NCI-H82 treated with DMSO at 0.1 percent for 48 hours (cell line): ENCODE measurements around the gene AP1M2.
"Not testable (repeated sequence)": the region's sequence is repeated elsewhere in the genome, so short reads cannot be mapped to it uniquely, and the experiment has no call there.

Experiments
- DNase-seq: peaks from one replicate; lab custom pipeline; 2025; ENCODE audit not compliant: unreplicated experiment; lab: John Stamatoyannopoulos, UW

Gene AP1M2

DNA sequence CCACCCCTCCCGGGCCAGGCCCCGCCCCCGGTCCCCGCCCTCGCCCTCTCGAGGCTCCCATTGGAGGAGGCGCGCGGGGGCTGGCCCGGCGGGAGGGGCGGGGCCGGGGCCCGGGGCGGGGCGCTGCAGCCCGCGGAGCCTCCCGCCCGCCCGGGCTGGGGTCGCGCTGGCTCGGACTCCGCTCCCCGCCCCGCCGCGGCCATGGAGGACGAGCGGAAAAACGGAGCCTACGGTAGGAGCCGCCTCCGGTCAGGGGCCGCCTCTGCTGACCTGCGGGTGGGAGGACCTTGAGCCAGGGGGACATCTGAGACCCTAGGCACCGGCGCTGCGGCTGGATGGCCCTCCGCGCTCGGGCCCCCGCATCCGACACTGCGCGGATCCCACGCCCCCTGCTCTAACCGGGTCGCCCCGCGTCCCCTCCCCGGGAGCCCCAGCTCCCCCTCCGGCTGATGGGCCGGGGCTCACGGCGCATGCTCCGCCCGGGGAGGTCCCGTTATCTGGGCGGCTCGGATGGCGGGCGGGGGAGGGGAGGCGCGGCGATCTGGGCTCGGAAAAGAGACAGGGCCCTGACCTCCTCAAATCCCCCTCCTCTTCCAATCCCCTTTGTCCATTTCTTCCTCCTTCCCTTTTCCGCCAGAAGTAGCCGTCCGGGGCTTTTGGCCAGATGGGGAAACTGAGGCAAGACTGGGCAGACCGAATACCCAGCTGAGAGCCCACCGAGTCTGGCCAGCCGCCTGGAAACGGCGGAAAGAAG lies 15.4 kb upstream of the AP1M2 start:
- DNase-seq: peak; percentile 12

DNA sequence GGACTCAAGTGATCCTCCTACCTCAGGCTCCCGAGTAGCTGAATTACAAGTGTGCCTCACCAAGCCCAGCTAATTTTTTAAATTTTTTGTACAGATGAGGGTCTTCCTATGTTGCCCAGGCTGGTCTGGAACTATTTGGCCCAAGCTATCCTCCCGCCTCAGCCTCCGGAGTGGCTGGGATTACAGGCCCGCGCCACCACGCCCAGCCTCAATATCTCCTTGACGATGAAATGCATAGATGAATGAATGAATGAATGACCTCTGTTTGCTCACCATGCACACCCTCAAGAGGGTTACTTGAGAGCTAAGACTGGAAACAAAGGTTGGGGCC lies 14.9 kb upstream of the AP1M2 start:
- DNase-seq: no peak

DNA sequence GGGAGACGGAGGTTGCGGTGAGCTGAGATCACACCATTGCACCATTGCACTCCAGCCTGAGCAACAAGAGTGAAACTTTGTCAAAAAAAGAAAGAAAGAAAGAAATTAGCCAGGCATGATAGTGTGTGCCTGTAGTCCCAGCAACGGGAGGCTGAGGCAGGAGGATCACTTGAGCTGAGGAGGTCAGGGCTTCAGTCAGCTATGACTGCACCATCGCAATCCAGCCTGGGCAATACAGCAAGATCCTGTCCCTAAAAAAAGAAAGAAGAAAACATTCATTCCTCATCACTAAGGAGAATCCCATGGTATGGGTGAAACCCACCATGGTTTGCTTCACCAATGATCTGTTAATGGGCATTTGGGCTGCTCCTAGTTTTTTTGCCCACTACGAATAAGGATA lies 13.0 kb upstream of the AP1M2 start:
- DNase-seq: no peak

DNA sequence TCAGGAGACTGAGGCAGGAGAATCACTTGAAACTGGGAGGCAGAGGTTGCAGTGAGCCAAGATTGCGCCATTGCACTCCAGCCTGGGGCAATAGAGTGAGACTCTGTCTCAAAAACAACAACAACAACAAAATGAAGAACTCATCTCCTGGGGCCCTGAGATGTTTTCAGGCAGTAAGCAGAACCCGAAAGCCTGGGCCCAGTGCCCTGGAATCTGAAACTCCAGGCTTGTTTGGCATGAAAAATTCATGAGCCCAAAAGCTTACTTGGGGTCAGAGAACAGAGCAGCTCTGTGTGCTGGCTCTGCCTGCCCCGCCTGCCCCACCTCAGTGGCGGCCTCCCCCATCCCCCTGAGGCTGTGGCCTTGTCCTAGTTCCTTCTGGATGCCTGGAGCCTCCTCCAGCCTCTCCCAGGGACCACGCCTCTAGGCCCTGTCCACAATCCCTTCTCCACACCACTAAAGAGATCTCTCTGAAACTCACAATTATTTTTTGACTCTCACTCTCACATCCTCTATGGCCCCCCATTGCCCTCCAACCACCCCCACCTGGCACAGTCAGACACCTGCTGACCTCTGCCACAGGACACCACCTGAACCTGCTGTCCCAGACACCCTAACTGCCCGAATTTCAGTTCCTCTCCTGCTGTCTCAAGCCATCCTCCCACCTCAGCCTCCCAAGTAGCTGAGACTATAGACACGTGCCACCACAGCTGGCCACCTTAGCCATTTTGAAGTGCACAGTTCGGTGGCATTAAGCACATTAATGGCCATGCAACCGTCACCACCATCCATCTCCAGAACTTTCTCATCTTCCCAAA lies 6.9 kb upstream of the AP1M2 start:
- no peak for DNase-seq

DNA sequence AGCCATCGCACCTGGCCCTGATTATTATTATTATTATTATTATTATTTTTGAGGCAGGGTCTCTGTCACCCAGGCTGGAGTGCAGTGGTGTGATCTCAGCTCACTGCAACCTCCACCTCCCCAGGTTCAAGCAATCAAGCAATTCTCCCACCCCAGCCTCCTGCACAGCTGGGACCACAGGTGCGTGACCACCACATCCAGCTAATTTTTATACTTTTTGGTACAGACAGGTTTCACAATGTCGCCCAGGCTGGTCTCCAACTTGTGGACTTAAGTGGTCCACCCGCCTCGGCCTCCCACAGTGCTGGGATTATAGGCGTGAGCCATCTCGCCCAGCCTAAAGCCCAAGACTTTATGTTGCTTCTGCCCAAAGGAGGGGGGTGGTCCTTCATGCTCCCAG lies 6.0 kb upstream of the AP1M2 start:
- DNase-seq: no peak

DNA sequence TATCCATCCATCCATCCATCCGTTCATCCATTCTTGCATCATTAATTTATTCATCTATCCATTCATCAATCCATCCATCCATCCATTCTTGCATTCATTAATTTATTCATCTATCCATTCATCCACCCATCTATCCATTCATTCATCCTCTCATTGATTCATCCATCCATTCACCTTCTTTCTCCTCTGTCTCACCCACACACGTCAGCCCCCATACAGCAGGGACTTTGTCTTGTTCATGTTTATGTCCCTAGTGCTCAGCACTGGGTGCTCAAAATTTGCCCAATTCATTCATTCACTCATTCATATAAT lies 683 bp upstream of the AP1M2 start:
- DNase-seq: no peak

DNA sequence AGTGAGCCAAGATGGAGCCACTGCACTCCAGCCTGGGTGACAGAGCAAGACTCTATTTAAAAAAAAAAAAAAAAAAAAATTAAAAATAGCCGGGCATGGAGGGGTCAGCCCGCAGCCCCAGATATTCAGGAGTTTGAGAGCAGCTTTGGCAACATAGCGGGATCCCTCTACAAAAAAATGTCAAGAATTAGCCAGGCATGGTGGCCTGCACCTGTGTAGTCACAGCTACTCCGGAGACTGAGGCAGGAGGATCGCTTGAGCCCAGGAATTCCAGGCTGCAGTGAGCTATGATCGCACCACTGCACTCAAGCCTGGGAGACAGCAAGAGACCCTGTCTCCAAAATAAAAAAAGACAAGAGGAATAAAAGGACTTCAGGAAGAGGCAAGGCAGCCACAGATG lies 716 bp downstream of the AP1M2 start:
- no peak for DNase-seq

DNA sequence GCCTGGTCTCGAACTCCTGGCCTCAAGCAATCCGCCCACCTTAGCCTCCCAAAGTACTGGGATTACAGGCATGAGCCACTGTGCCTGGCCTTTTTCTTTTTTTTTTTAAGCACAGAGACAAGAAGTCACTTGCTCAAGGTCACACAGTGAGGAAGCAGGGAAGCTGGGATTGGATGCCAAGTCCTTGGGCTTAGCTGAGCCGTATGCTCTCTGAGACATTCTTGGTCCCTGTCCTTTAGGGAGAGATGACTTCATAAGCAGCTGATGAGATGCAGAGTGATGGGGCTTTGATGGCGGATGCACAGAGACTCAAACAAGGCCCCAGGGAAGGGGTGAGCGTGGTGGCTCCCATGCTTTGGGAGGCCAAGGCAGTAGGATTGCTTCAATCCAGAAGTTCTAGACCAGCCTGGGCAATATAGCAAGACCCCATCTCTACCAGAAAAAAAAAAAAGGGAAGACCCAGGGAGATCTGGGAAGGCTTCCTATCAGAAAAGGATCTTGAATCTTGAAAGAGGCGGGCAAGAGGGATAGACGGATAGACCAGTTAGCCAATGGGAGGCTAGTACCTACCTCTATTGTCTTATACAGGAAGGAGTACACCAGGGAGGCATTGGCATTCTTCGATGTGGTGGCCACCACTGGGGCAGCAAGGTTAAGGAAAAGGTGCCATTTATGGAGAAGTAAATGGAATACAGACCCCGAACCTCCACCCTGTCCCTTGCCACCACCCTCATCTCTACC lies 3.9 kb downstream of the AP1M2 start:
- DNase-seq: no peak

DNA sequence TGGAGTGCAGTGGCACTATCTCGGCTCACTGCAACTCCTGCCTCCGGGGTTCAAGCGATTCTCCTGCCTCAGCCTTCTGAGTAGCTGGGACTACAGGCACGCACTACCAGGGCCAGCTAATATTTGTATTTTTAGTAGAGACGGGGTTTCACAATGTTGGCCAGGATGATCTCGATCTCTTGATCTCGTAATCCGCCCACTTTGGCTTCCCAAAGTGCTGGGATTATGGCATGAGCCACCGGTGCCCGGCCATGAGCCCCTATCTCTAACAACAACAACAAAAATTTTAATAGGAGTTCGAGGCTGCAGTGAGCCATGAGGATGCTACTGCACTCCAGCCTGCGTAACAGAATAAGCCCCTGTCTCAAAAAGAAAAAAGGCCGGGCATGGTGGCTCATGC lies 5.0 kb downstream of the AP1M2 start:
- DNase-seq: no peak

DNA sequence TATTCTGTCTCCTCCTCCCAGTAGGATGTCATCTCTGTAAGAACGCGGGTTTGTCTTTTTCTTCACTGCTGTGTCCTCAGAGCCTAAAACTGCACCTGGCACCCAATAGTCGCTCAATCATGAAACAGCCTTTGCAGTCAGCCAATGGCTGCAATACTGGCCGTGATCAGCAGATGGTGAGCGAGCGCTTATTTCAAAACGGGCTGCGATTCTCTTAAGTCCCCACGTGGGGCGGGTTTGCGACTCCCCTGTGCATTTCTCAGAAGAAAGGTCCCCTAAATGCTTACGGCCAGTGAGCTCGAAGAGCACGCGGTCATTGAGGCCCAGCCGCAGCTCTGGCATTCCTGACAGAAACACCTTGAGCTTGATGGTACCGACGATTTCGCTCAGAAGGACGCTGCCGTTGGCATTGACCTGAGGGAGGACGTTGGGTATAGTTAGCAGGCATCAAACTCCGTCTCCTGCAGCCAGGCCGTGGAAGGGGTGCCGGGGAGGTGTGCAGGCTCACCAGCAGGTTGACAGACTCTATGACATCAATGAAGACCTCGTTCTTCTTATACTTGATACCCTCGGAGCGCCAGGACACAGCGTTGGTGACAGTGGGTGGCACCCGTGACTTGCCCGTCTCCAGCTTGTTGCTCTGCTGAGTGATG lies 6.0 kb downstream of the AP1M2 start:
- DNase-seq: peak; percentile 72

DNA sequence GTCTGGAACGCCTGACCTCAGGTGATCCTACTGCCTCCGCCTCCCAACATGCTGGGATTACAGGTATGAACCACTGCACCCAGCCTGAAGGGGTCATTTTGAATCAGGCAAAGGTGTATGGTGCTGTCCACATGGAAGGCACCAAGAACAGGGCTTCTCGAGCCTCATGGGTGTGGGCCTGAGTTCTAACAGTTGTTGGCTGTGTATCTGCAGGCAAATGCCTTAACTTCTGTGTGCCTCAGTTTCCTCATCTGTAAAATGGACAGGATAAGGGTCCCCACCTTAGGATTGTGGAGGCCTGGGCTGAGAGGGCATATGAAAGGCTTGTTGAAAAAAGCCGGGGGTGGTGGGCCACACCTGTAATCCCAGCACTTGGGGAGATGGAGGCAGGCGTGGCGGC lies 9.2 kb downstream of the AP1M2 start:
- no peak for DNase-seq

DNA sequence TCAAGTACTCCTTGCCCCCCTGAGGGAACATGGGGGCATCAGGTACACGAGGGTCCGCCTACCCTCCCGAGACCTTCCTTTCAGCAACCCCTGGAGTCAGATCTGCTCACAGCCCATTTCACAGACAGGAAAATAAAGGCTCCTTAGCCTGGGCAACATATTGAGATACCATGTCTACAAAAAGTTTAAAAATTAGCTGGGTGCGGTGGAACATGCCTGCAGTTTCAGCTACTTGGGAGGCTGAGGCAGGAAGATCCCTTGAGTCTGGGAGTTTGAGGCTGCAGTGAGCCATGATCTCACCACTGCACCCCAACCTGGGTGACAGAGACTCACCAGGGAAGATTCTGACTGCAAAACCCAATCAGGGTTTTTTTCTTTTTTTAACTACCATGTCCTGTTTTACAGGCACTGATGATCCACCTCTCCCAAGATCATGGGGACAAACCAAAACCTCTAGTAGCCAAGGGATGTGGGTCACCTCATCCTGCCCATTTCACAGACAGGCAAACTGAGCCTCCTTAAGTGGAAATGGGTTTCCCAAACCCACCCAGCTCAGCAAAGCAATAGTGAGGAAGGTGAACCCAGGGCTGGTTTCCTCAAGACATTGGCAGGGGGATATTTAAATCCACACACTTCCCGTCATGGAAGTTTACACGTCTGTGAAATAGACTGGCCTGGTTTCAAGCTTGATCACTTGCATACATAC lies 11.9 kb downstream of the AP1M2 start:
- no peak for DNase-seq

DNA sequence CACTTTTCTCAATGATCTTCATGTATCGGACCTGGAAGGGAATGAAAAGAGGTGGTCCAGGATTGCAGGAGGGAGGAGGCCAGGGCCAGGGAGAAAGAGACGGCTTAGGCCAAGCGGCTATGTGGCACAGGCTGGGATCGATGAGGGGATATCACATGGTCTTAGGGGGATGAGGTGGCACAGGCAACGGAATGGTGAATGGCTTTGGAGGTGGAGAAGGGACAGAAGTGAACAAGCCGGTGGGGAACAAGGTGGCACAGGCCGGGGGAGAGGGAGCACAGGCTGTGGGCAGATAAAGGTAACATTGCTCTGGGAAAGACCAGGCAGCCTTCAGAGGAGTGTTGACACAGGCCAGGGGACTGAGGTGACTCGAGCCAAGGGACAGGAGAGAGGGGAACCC lies 12.7 kb downstream of the AP1M2 start:
- no peak for DNase-seq

DNA sequence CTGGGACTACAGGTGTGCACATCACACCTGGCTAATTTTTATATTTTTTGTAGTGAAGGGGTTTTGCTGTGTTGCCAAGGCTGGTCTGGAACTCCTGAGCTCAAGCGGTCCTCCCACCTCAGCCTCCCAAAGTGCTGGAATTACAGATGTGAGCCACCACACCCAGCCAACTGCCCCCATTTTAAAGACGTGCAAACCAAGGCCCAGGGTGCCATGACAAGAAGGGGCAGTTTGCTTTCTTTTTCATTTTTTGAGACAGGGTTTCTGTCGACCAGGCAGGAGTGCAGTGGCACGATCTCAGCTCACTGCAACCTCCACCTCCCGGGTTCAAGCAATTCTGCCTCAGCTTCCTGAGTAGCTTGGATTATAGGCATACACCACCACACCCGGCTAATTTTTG lies 13.3 kb downstream of the AP1M2 start:
- DNase-seq: not testable (repeated sequence)

DNA sequence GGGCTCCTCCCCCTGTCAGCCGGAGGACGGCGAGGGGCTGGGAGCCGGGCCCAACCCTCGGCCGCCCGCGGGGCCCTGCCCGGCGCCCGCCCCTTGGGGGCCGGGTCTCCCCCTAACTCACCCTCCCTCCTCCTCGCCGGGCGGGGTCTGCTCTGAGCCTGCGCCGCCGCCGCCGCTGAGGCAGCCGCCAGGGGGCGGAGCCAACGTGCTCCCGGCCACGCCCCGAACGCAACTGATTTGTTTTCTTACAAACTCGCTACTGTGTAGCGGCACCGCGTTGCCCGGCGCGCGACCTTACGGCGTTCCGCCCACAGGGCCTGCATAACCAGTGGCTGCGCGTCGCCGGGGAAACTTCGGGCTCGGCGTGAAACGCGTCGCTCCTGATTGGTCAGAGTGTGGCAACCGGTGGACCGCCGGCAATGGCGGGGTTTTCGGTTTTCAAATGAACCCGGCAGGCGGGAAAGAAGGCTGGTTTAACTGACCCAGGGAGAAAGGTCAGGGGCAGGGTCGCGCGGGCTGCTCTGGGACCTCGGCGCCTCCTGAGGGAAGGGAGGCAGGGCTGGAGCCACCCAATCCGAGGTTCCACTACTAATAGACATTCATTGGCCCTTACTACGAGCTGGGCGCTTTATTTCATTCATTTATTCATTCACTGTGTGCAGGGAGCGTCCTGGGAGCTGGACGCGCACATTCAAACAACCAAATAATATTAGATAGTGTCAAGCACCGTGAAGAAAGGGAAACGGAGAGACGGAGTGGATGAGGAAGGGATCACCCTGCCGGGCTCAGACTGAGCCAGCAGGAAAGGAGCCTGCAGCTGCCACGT lies 18.1 kb downstream of the AP1M2 start, which contains the start of gene CDKN2D:
Gene CDKN2D (minus strand): TSS at position 154 of the 826 bp plus-strand sequence. CDS start 326 bp downstream, outside the sequence.
- DNase-seq: peak; percentile 94

DNA sequence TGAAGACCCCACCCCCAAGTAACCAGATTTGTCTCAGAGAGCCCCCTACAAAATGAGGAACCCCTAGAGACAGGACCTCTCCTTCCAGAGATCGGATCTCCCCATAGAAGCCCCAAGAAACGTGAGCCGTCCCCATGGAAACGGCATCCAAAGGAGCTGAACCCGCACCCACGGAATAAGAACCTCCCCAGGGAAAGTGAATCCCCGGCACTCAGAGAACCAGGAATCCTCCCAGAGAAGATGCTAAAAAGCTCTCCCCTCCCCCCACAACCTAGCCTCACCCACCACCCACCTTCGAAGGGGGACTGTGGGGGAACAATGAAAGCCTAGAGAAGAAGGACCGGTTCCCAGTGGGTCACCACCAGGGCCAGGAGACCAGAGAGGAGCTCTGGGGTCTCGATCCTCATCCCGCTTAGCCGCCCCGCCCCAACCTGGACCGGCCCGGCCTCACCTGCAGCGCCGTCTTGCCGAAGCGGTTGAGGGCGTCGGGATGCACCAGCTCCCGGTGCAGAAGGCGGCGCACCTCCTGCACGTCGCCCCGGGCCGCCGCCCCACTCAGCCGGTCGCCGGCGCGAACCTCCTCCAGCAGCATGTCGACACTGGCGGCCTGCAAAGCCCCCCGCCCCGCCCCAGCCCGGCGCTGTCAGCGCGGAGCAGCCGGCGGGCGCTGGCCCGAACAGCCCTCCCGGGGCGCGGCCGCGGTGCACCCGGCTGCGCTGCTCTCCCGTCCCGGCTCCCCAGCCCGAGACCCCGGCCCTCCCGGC lies 18.9 kb downstream of the AP1M2 start:
- DNase-seq: no peak

DNA sequence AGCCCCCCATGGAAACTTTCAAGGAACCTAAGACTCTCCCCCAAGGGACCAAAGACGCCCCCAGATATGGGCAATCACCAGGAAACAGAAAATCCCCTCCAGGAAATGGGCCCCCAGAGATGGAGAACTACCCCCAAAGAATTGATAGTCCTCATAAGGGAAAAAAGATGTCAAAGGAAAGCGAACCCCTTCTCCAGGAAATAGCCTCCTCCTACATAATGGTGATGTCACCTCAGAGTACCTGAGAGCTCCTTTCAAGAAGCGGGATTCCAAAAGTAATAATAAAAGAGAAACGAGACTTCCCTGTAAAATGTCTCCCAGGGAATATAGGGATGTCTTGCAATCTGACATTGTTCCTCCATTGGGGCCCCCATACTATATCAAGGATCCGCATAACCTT lies 19.5 kb downstream of the AP1M2 start:
- DNase-seq: no peak

DNA sequence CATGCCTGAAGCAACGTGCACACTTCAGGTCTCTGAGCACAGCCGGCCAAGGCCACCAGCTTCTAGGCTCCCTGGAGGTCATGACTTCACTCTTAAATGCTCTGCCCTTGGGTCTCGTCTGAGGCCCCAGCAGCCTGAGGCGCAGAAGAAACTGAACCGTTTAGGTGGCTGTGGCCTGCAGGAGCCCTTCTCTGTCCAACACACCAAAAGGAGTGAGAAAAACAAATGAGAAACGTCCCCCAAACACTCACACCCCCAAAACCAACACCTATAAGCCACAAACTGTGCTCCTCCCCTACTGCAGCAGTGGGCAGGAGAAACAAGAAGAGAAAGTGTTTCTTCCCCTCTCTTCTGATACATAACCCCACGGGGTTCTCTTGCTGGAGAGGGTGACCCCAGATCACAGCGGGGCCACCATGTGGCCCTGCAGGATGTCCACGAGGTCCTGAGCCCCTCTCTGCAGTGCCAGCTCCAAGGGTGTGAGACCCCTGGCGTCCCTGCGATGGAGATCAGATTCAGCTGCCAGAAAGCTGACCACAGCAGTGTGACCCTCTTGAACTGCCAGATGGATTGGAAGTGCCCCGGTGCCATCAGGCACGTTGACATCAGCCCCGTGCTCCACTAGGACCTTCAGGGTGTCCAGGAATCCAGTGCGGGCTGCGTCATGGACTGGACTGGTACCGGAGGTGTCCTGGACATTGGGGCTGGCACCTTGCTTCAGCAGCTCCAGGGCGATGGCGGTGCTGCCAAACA lies 20.3 kb downstream of the AP1M2 start:
- no peak for DNase-seq

DNA sequence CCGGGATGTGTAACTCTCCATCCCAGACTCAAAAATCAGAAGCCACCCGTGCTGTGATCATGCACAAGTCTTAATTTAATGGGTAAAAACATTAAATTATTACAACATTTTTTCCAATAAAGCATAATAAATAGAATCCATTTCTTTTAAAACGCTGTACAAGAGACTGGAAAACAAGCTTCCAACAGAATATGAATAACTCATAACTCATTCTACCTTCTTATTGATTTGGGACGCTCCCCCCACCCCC lies 20.8 kb downstream of the AP1M2 start:
- DNase-seq: no peak
